HepG2 (cell line): Measurements from ENCODE around the gene TBC1D5. TPM values are rescaled to one million over a fixed set of nuclear protein-coding genes. Genes with fewer than 3 reads are reported as not detected.

Experiments used
- ATAC-seq: fragments of 200-7000 bp; cut with Tn5 transposase; 3 replicates; pipeline ENCODE4 v1.9.1; 2020; ENCODE audit warnings: mild to moderate bottlenecking, moderate library complexity
- BruUV-seq: library from RNA; stranded (reverse); fragments of 400-500 nt; replicated peaks from 2 replicates; lab custom pipeline; 2021; lab: Mats Ljungman, UMichigan
- CTCF ChIA-PET: fragments of 300-600 bp; formaldehyde crosslinking; extraction: SDS; loops from one replicate; lab custom pipeline; 2021; ENCODE audit warnings: low total read pairs, inconsistent platforms, low intra/inter-chr PET ratio; lab: Yijun Ruan, JAX
- POLR2A ChIA-PET: fragments of 350-600 bp; sonication (Branson Sonifier 250); formaldehyde crosslinking; loops from one replicate; lab custom pipeline; 2020; ENCODE audit warnings: antibody characterized with exemption, inconsistent platforms; lab: Yijun Ruan, JAX
- DNase-seq: peaks from one replicate; pipeline ENCODE4 v3.0.0-alpha.2; 2015; ENCODE audit warnings: low spot score
- FAIRE-seq: peaks from 3 replicates; lab custom pipeline; 2011; peaks lifted over from hg19 to GRCh38; lab: Jason Lieb, UNC
- H2AFZ ChIP-seq: one replicate; pipeline ENCODE4 v1.6.1; 2011; ENCODE audit warnings: low read length, inconsistent platforms
- H3K27ac ChIP-seq: fragments of 300-600 bp; 3 replicates; pipeline ENCODE4 v1.8.0; 2011; ENCODE audit warnings: mixed run types, mild to moderate bottlenecking, mixed read lengths, low read length, inconsistent platforms; ENCODE audit not compliant: insufficient read depth; ENCODE audit errors: extremely low read length
- H3K27me3 ChIP-seq, 2 experiments: fragments of 200-600 bp in 1 of 2; 2 replicates in 1 of 2; 3 replicates in 1 of 2; pipeline versions ENCODE4 v1.6.0 to v1.8.0; 2011; ENCODE audit warnings: low read length in 2 of 2, mild to moderate bottlenecking in 2 of 2, moderate library complexity in 2 of 2, inconsistent platforms in 1 of 2; ENCODE audit not compliant: insufficient read depth in 2 of 2, control insufficient read depth in 1 of 2
- H3K36me3 ChIP-seq, 2 experiments: fragments of 200-600 bp in 1 of 2; replicated peaks in 1 of 2; 2 replicates in 1 of 2; 3 replicates in 1 of 2; pipeline versions ENCODE4 v1.5.1 to v1.8.0; 2011; ENCODE audit warnings: low read length in 2 of 2, inconsistent platforms in 1 of 2; ENCODE audit not compliant: insufficient read depth in 2 of 2, control insufficient read depth in 1 of 2
- H3K4me1 ChIP-seq: 2 replicates; pipeline ENCODE4 v1.5.1; 2012; ENCODE audit warnings: low read length, inconsistent platforms; ENCODE audit not compliant: insufficient read depth
- H3K4me2 ChIP-seq: 2 replicates; pipeline ENCODE4 v1.6.0; 2011; ENCODE audit warnings: low read depth, low read length, inconsistent platforms
- H3K4me3 ChIP-seq, 3 experiments: fragments of 200-600 bp in 1 of 3; sonication (generic), shearing (Covaris generic) in 1 of 3; replicated peaks in 1 of 3; 2 replicates each; pipeline ENCODE4 v1.5.1; 2011 to 2016; ENCODE audit warnings: low read length in 3 of 3, inconsistent platforms in 2 of 3, low read depth in 2 of 3, mild to moderate bottlenecking in 2 of 3, control low read depth in 1 of 3, mixed read lengths in 1 of 3; ENCODE audit not compliant: insufficient read depth in 1 of 3
- H3K79me2 ChIP-seq: one replicate; pipeline ENCODE4 v1.6.1; 2011; ENCODE audit warnings: low read length, inconsistent platforms; ENCODE audit not compliant: insufficient read depth
- H3K9ac ChIP-seq: 2 replicates; pipeline ENCODE4 v1.6.0; 2011; ENCODE audit warnings: mild to moderate bottlenecking, low read depth, low read length, inconsistent platforms; ENCODE audit not compliant: insufficient read depth
- H3K9me3 ChIP-seq: 2 replicates; pipeline ENCODE4 v1.5.1; 2012; ENCODE audit warnings: mild to moderate bottlenecking, low read length
- H4K20me1 ChIP-seq: 2 replicates; pipeline ENCODE4 v1.6.0; 2011; ENCODE audit warnings: inconsistent platforms, mild to moderate bottlenecking, low read length, moderate library complexity; ENCODE audit not compliant: insufficient read depth
- MAFF ChIP-seq: IDR thresholded peaks from 2 replicates; pipeline ENCODE4 v1.6.1; 2011; ENCODE audit warnings: low read depth, low read length, improper control_type of control experiment
- MAFK ChIP-seq, 2 experiments: IDR thresholded peaks in 1 of 2; conservative IDR thresholded peaks in 1 of 2; 2 replicates each; pipeline ENCODE4 v1.6.1; 2011; ENCODE audit warnings: improper control_type of control experiment in 2 of 2, low read length in 2 of 2
- NFE2 ChIP-seq: sonication (generic); formaldehyde crosslinking; IDR thresholded peaks from 2 replicates; pipeline ENCODE4 v1.4.0; 2020; ENCODE audit warnings: missing genetic modification reagents
- NFE2L2 ChIP-seq: fragments of 150-350 bp; IDR thresholded peaks from 2 replicates; pipeline ENCODE4 v1.6.1; 2014; ENCODE audit warnings: low read length
- SAFB2 ChIP-seq: sonication (generic); formaldehyde crosslinking; IDR thresholded peaks from 2 replicates; pipeline ENCODE4 v1.5.1; 2020; ENCODE audit warnings: missing genetic modification reagents, low read depth, mild to moderate bottlenecking, borderline replicate concordance
- ZMYM2 ChIP-seq: sonication (generic); formaldehyde crosslinking; IDR thresholded peaks from 2 replicates; pipeline ENCODE4 v1.8.0; 2022; ENCODE audit warnings: mild to moderate bottlenecking, missing genetic modification reagents
- ZNF253 ChIP-seq: sonication (generic); formaldehyde crosslinking; IDR thresholded peaks from 2 replicates; pipeline ENCODE4 v1.8.0; 2022; ENCODE audit warnings: mild to moderate bottlenecking, missing genetic modification reagents, borderline replicate concordance
- in situ Hi-C: cut with HindIII; loops from 2 replicates; pipeline ENCODE4 v1.10.0; 2017; ENCODE audit warnings: low pct_unique_long_range_greater_than_20kb; ENCODE audit not compliant: extremely low pct_ligation_motif_present
- intact Hi-C: fragments of 100-400 bp; cut with micrococcal nuclease; formaldehyde crosslinking; loops from one replicate; pipeline ENCODE4 v1.10.0; 2022; ENCODE audit not compliant: unreplicated experiment
- polyA plus RNA-seq, 8 experiments: library from polyadenylated mRNA; depleted of rRNA in 3 of 8; stranded (reverse) in 7 of 8; unstranded in 1 of 8; fragments of >200 nt; fragmentation: Illumina TruSeq in 4 of 8; extraction: Trizol in 4 of 8; gene quantifications; 2 replicates each; pipeline versions ENCODE4 v1.2.1 to v1.2.3, GENCODE V29; 2011 to 2016; ENCODE audit warnings: low read depth in 4 of 8, missing spikeins in 1 of 8, mixed read lengths in 1 of 8; ENCODE audit not compliant: insufficient read depth in 1 of 8
- total RNA-seq, 5 experiments: library from RNA; depleted of rRNA; stranded (reverse); fragments of >200 nt; fragmentation: Illumina TruSeq; extraction: Trizol; gene quantifications; 2 replicates each; pipeline ENCODE4 v1.2.3, GENCODE V29; 2016; ENCODE audit warnings: low read depth in 1 of 5
- TF ChIP-seq, protein P1 (sequence below): sonication (generic); formaldehyde crosslinking; IDR thresholded peaks from 2 replicates; pipeline ENCODE4 v1.4.0; 2020; ENCODE audit warnings: missing genetic modification reagents, borderline replicate concordance

The TBC1D5 gene
- total and polyA plus RNA-seq, 2 of the 13 experiments (the other 11 are each of a cell fraction or from before 2014, with no cell fraction given), result 19.2 to 33.3 TPM

DNA sequence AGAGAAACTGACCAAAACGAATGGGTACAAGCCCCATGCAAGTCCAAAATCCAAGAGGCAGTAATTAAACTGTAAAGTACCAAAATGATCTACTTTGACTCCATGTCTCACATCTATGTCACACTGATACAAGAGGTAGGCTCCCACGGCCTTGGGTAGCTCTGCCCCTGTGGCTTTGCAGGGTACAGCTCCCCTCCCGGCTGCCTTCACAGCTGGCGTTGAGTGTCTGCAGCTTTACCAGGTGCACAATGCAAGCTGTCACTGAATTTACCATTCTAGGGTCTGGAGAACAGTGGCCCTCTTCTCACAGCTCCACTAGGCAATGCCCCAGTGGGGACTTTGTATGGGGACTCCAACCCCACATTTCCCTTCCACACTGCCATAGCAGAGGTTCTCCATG lies 308.6 kb downstream of the TBC1D5 start (continued):
- TF ChIP-seq ZMYM2, result no peak

DNA sequence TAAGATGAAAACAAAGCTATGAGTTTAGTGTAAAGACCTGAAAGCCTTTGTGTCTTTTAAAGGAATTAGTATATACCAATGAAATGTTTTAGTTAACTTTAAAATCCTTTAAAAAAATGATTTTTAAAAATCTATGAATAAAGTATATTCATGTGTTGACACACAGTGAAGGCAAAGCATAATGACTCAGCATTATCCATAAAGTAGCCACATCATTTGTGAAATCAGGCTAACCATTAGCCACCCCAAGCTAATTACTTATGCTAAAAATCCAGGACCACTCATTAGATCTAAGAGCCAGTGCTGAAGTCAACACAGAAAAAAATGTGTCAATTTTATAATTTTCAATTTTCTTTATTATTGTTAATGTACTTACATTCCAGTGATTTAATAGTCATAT lies 310.2 kb downstream of the TBC1D5 start:
- no TSS peak for BruUV-seq
- no peaks in the 10 kb centered on the region for H4K20me1 ChIP-seq
- H2AFZ ChIP-seq, result no peak overlapping the region
- H3K9me3 ChIP-seq, result no peaks in the 10 kb centered on the region
- H3K27me3 ChIP-seq, result no peaks in the 10 kb centered on the region
- no peaks in the 10 kb centered on the region for H3K4me1 ChIP-seq
- FAIRE-seq, result no peak
- in situ Hi-C loops, result loop anchor here (10.0 kb wide), 1 partner anchor 403 kb away; no protein-coding TSS in a partner anchor
- no peak overlapping the region for H3K9ac ChIP-seq
- H3K4me3 ChIP-seq, result no peak overlapping the region
- no peak overlapping the region for H3K4me2 ChIP-seq
- ChIA-PET POLR2A (no interaction called here), CTCF (no interaction called here)
- no peak overlapping the region for H3K27ac ChIP-seq
- no peak for DNase-seq
- ATAC-seq, result no peak
- H3K36me3 ChIP-seq, result no peaks in the 10 kb centered on the region
- TF ChIP-seq MAFK (conservative IDR thresholded peaks at IDR 0.05 in 1 of 2, IDR thresholded peaks at IDR 0.05 in 1 of 2; ENCODE audit: low read length in 2 of 2) (peak; percentile 67 to 74), NFE2 (0 out of 2 replicates have a peak, but pooled peaks have one; percentile 55), ZNF253 (CRISPR knock-in tag) (no peak), SAFB2 (CRISPR knock-in tag) (no peak), MAFF (peak; percentile 62), NFE2L2 (peak; percentile 91)
- TF ChIP-seq, protein P1, sequence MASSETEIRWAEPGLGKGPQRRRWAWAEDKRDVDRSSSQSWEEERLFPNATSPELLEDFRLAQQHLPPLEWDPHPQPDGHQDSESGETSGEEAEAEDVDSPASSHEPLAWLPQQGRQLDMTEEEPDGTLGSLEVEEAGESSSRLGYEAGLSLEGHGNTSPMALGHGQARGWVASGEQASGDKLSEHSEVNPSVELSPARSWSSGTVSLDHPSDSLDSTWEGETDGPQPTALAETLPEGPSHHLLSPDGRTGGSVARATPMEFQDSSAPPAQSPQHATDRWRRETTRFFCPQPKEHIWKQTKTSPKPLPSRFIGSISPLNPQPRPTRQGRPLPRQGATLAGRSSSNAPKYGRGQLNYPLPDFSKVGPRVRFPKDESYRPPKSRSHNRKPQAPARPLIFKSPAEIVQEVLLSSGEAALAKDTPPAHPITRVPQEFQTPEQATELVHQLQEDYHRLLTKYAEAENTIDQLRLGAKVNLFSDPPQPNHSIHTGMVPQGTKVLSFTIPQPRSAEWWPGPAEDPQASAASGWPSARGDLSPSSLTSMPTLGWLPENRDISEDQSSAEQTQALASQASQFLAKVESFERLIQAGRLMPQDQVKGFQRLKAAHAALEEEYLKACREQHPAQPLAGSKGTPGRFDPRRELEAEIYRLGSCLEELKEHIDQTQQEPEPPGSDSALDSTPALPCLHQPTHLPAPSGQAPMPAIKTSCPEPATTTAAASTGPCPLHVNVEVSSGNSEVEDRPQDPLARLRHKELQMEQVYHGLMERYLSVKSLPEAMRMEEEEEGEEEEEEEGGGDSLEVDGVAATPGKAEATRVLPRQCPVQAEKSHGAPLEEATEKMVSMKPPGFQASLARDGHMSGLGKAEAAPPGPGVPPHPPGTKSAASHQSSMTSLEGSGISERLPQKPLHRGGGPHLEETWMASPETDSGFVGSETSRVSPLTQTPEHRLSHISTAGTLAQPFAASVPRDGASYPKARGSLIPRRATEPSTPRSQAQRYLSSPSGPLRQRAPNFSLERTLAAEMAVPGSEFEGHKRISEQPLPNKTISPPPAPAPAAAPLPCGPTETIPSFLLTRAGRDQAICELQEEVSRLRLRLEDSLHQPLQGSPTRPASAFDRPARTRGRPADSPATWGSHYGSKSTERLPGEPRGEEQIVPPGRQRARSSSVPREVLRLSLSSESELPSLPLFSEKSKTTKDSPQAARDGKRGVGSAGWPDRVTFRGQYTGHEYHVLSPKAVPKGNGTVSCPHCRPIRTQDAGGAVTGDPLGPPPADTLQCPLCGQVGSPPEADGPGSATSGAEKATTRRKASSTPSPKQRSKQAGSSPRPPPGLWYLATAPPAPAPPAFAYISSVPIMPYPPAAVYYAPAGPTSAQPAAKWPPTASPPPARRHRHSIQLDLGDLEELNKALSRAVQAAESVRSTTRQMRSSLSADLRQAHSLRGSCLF (CRISPR knock-in tag), result no peak
- no peaks in the 10 kb centered on the region for H3K79me2 ChIP-seq
- intact Hi-C loops, result loop anchor here (5.0 kb wide), 2 partner anchors 210 to 310 kb away; partner anchors contain the start of gene TBC1D5
